ENCODE measurements around the gene MTHFSD.

DNA sequence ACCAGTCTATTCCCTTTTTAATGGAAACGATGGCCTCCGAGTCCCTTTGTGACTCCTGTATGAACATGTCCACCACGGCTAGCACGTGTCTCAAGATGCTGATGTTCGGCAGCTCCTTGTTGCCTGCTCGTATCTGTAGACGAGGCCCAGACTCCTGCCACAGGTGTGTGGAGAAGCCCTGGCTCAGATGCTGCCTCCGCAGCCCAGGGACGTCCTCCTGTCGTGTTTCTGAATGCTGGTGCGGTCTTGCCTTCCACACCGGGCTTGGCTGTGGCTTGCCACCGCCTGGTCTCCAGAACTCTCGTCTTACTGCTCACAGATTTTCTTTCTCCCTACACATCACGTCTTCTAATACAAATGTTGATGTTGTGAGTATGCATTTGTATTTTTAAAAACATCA lies 27.7 kb downstream of the MTHFSD start:
- TF ChIP-seq, protein P1, sequence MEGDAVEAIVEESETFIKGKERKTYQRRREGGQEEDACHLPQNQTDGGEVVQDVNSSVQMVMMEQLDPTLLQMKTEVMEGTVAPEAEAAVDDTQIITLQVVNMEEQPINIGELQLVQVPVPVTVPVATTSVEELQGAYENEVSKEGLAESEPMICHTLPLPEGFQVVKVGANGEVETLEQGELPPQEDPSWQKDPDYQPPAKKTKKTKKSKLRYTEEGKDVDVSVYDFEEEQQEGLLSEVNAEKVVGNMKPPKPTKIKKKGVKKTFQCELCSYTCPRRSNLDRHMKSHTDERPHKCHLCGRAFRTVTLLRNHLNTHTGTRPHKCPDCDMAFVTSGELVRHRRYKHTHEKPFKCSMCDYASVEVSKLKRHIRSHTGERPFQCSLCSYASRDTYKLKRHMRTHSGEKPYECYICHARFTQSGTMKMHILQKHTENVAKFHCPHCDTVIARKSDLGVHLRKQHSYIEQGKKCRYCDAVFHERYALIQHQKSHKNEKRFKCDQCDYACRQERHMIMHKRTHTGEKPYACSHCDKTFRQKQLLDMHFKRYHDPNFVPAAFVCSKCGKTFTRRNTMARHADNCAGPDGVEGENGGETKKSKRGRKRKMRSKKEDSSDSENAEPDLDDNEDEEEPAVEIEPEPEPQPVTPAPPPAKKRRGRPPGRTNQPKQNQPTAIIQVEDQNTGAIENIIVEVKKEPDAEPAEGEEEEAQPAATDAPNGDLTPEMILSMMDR (conservative IDR thresholded peaks at IDR 0.05): no peak
- TF ChIP-seq ZFX (IDR thresholded peaks at IDR 0.05): no peak
